Spinal cord (tissue), 10 donors: ENCODE measurements around the gene KRTAP10-5. TPM values are rescaled to one million over a fixed set of nuclear protein-coding genes. Genes with fewer than 3 reads are reported as not detected.

Experiments used
- DNase-seq, 6 donors: peaks; one replicate each; pipeline versions ENCODE4 v3.0.0 to v3.0.0-alpha.2; 2013 to 2015; ENCODE audit warnings: low spot score in 6 of 6, low read depth in 4 of 6
- H3K27ac ChIP-seq: one replicate; pipeline ENCODE4 v1.5.1; 2013; ENCODE audit warnings: low read depth, low read length, control low read depth
- H3K27me3 ChIP-seq: one replicate; pipeline ENCODE4 v1.6.1; 2013; ENCODE audit warnings: low read length; ENCODE audit not compliant: control insufficient read depth, insufficient read depth
- H3K36me3 ChIP-seq: one replicate; pipeline ENCODE4 v1.6.1; 2013; ENCODE audit warnings: low read length; ENCODE audit not compliant: control insufficient read depth, insufficient read depth
- H3K4me1 ChIP-seq: one replicate; pipeline ENCODE4 v1.6.1; 2013; ENCODE audit warnings: low read length; ENCODE audit not compliant: control insufficient read depth, insufficient read depth
- H3K4me3 ChIP-seq: one replicate; pipeline ENCODE4 v1.5.1; 2013; ENCODE audit warnings: low read depth, low read length, control low read depth
- H3K9me3 ChIP-seq: one replicate; pipeline ENCODE4 v1.6.1; 2013; ENCODE audit warnings: low read length; ENCODE audit not compliant: control insufficient read depth, insufficient read depth
- WGBS: methylation state at CpG from one replicate; pipeline ENCODE4 v1.1.5; 2013; ENCODE audit warnings: missing lambda C conversion rate; ENCODE audit not compliant: insufficient coverage; 5-methylcytosine and 5-hydroxymethylcytosine counted together
- polyA plus RNA-seq, 2 donors: library from polyadenylated mRNA; unstranded; fragments of 120-200 nt; gene quantifications; one replicate each; pipeline ENCODE4 v1.2.1, GENCODE V29; 2013; ENCODE audit not compliant: insufficient read length in 2 of 2
- total RNA-seq, 2 donors: library from RNA; depleted of rRNA in 1 of 2; stranded (reverse); fragments of 120-200 nt in 1 of 2; fragments of >200 nt in 1 of 2; gene quantifications; one replicate each; pipeline versions ENCODE4 v1.2.3 to v1.2.4, GENCODE V29; 2013 to 2014
- donor health status: healthy.

The KRTAP10-5 gene
- total and polyA plus RNA-seq, 4 donors = not detected

GRCh38 chr21:44583089-44583799, 2.8 kb upstream of the KRTAP10-5 start:
- no peak overlapping the region for H3K27ac ChIP-seq
- peak in 5 of 6 donors; percentile 9 to 79 (median 20) for DNase-seq
- peaks cover 7% of the 10 kb centered on the region for H3K27me3 ChIP-seq
- WGBS = 0% methylated on average over 3 of the region's 11 CpGs
- no peaks in the 10 kb centered on the region for H3K9me3 ChIP-seq
- no peak overlapping the region for H3K4me3 ChIP-seq
- H3K36me3 ChIP-seq = no peaks in the 10 kb centered on the region
- H3K4me1 ChIP-seq = no peaks in the 10 kb centered on the region

- no peak for DNase-seq
- H3K36me3 ChIP-seq = no peaks in the 10 kb centered on the region
- 83% methylated on average over 12 of the region's 15 CpGs for WGBS
- H3K4me3 ChIP-seq = no peak overlapping the region
- peaks cover 7% of the 10 kb centered on the region for H3K27me3 ChIP-seq
- no peak overlapping the region for H3K27ac ChIP-seq
- H3K4me1 ChIP-seq = no peaks in the 10 kb centered on the region
- H3K9me3 ChIP-seq = peaks cover 3% of the 10 kb centered on the region
Measured at GRCh38 chr21:44582055-44582454, 1.7 kb upstream of the KRTAP10-5 start.

DNA sequence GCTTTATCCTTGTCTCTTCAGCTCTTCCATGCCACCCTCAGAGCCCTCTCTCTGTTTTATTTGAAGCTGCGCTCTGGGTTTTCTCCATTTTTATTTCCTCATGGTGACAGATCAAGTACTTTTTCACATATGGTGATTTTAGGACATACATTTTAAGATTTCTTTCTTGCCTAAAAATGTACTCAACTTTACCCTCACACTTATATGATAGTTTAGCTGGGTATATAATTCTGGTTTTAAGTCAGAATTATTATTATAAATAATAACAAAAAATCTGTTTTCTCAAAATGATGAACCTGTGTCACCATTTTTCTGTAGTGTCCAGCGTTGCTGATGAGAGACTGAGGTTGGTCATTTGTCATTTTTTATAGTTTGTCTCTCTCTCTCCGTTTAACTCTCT, 754 bp upstream of the KRTAP10-5 start:
- DNase-seq = no peak
- H3K36me3 ChIP-seq = no peaks in the 10 kb centered on the region
- WGBS = 100% methylated on average over 1 of the region's 3 CpGs
- no peak overlapping the region for H3K4me3 ChIP-seq
- peaks cover 7% of the 10 kb centered on the region for H3K27me3 ChIP-seq
- no peaks in the 10 kb centered on the region for H3K4me1 ChIP-seq
- H3K9me3 ChIP-seq = peaks cover 4% of the 10 kb centered on the region
- H3K27ac ChIP-seq = no peak overlapping the region

DNA sequence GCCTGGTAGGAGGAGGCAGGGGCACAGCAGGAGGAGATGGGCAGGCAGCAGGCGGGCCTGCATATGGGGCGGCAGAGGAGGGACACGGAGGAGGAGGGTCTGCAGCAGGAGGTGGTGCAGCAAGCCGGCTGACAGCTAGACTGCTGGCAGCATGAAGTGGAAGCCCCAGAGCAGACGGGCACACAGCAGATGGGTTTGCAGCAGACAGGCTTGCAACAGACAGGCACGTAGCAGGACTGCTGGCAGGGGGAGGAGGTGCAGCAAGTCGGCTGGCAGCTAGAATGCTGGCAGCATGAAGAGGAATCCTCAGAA, 615 bp downstream of the KRTAP10-5 start:
- H3K4me1 ChIP-seq = peaks cover 3% of the 10 kb centered on the region
- H3K36me3 ChIP-seq = no peaks in the 10 kb centered on the region
- H3K27ac ChIP-seq = no peak overlapping the region
- 55% methylated on average over 7 of the region's 7 CpGs for WGBS
- no peaks in the 10 kb centered on the region for H3K27me3 ChIP-seq
- H3K4me3 ChIP-seq = no peak overlapping the region
- DNase-seq = peak in 1 of 6 donors; percentile 17
- peaks cover 4% of the 10 kb centered on the region for H3K9me3 ChIP-seq

- no peak overlapping the region for H3K4me3 ChIP-seq
- H3K4me1 ChIP-seq = peaks cover 4% of the 10 kb centered on the region
- no peaks in the 10 kb centered on the region for H3K27me3 ChIP-seq
- H3K36me3 ChIP-seq = no peaks in the 10 kb centered on the region
- no peak for DNase-seq
- H3K27ac ChIP-seq = no peak overlapping the region
- 69% methylated on average over 20 of the region's 22 CpGs for WGBS
- peaks cover 4% of the 10 kb centered on the region for H3K9me3 ChIP-seq
Measured at GRCh38 chr21:44579056-44579832, 1.2 kb downstream of the KRTAP10-5 start.

- no peaks in the 10 kb centered on the region for H3K27me3 ChIP-seq
- H3K4me3 ChIP-seq = no peak overlapping the region
- 94% methylated on average over 16 of the region's 17 CpGs for WGBS
- no peak overlapping the region for H3K27ac ChIP-seq
- DNase-seq = no peak
- peaks cover 4% of the 10 kb centered on the region for H3K9me3 ChIP-seq
- H3K36me3 ChIP-seq = no peaks in the 10 kb centered on the region
- H3K4me1 ChIP-seq = peaks cover 4% of the 10 kb centered on the region
Measured at GRCh38 chr21:44578371-44579055, 1.9 kb downstream of the KRTAP10-5 start.

GRCh38 chr21:44576025-44576420, 4.4 kb downstream of the KRTAP10-5 start:
- no peak overlapping the region for H3K27ac ChIP-seq
- H3K9me3 ChIP-seq = peaks cover 4% of the 10 kb centered on the region
- H3K4me1 ChIP-seq = peaks cover 4% of the 10 kb centered on the region
- no peaks in the 10 kb centered on the region for H3K27me3 ChIP-seq
- H3K4me3 ChIP-seq = no peak overlapping the region
- DNase-seq = no peak
- no peaks in the 10 kb centered on the region for H3K36me3 ChIP-seq
- WGBS = 98% methylated on average over 5 of the region's 10 CpGs

DNA sequence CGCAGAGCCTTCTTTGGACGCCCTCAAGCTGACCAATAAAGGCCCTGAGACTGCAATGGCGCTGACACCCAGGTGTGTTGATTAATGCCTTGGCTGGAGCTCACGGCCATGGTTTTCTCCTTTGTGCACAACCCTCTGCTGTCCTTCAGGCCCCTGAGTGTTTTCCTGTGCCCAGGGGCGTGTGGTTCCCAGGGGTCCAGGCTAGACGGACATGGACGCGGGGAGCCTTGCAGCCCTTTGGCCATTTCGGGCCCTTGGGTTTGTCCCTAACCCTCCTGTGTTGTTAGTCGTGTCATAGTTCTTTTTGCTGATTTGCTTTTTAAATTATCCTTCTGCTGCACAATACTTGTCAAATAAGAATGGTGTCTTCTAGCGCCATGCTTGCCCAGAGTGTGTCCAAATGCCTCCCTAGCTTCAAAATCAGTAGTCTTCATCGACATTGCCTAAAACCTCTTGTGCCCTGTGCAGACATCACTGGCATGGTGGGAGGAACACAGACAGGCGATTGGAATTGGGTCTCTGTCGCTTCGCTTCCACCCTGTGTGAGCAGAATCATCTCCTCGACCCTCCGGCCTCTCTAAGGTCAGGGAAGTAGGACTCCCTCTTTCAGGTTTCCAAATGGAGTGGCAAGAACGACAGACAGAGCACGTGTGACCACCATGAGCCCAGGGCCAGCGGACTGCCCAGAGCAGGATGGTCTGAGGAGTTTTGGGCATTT, 4.9 kb downstream of the KRTAP10-5 start:
- H3K27me3 ChIP-seq = no peaks in the 10 kb centered on the region
- DNase-seq = no peak
- 86% methylated on average over 14 of the region's 20 CpGs for WGBS
- no peaks in the 10 kb centered on the region for H3K36me3 ChIP-seq
- H3K9me3 ChIP-seq = peaks cover 4% of the 10 kb centered on the region
- H3K27ac ChIP-seq = no peak overlapping the region
- H3K4me1 ChIP-seq = peaks cover 4% of the 10 kb centered on the region
- H3K4me3 ChIP-seq = no peak overlapping the region

GRCh38 chr21:44574457-44575306, 5.7 kb downstream of the KRTAP10-5 start:
- peaks cover 4% of the 10 kb centered on the region for H3K4me1 ChIP-seq
- DNase-seq = no peak
- H3K4me3 ChIP-seq = no peak overlapping the region
- 33% methylated on average over 21 of the region's 21 CpGs for WGBS
- no peaks in the 10 kb centered on the region for H3K27me3 ChIP-seq
- no peak overlapping the region for H3K27ac ChIP-seq
- H3K9me3 ChIP-seq = peaks cover 4% of the 10 kb centered on the region
- no peaks in the 10 kb centered on the region for H3K36me3 ChIP-seq
